Epithelial cell of esophagus (primary cell): Measurements from ENCODE around the gene GBF1.

Source experiments
- DNase-seq: peaks from one replicate; pipeline ENCODE4 v3.0.0; 2010; ENCODE audit warnings: low read depth
- H3K4me3 ChIP-seq: 2 replicates; pipeline ENCODE4 v1.5.1; 2011; ENCODE audit warnings: mild to moderate bottlenecking, low read length, control low read depth
- TF ChIP-seq, protein P1 (sequence below): IDR thresholded peaks from 2 replicates; pipeline ENCODE4 v1.5.1; 2011; ENCODE audit warnings: low read depth, mild to moderate bottlenecking, low read length, control low read depth, inconsistent platforms; ENCODE audit not compliant: insufficient read depth; ENCODE audit errors: missing control alignments

Gene GBF1

DNA sequence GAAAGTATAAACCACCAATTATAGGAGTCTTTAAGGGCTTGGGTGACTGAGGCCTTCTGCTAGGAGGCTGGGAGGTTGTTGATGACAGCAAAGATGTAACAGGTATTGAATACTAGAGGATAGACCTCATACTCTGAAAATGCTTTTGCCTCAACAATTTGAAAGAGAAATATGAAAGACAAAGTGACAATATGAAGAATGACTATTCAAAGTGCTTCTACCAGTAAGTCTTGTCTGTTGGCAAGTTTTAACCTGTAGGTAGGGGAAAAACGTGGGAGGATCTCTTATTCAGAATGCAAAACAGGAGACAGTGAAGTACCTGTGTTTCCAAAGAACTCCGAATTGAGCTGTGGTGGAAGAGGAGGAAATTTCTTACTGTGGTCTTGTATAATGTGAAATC is 38.2 kb downstream of the GBF1 start:
- peak; percentile 93 for DNase-seq
- TF ChIP-seq, protein P1, sequence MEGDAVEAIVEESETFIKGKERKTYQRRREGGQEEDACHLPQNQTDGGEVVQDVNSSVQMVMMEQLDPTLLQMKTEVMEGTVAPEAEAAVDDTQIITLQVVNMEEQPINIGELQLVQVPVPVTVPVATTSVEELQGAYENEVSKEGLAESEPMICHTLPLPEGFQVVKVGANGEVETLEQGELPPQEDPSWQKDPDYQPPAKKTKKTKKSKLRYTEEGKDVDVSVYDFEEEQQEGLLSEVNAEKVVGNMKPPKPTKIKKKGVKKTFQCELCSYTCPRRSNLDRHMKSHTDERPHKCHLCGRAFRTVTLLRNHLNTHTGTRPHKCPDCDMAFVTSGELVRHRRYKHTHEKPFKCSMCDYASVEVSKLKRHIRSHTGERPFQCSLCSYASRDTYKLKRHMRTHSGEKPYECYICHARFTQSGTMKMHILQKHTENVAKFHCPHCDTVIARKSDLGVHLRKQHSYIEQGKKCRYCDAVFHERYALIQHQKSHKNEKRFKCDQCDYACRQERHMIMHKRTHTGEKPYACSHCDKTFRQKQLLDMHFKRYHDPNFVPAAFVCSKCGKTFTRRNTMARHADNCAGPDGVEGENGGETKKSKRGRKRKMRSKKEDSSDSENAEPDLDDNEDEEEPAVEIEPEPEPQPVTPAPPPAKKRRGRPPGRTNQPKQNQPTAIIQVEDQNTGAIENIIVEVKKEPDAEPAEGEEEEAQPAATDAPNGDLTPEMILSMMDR = no peak
- H3K4me3 ChIP-seq = peak overlapping the region; percentile 28

- TF ChIP-seq, protein P1 = no peak
- peak overlapping the region; percentile 28 for H3K4me3 ChIP-seq
Measured at GRCh38 chr10:102283890-102284289, 38.6 kb downstream of the GBF1 start.

GRCh38 chr10:102284531-102284930 is 39.2 kb downstream of the GBF1 start:
- TF ChIP-seq, protein P1 = no peak
- peak; percentile 85 for DNase-seq
- no peak overlapping the region for H3K4me3 ChIP-seq

More at GRCh38 chr10:102283890-102284289, 38.6 kb downstream of the GBF1 start:
- DNase-seq = no peak

DNA sequence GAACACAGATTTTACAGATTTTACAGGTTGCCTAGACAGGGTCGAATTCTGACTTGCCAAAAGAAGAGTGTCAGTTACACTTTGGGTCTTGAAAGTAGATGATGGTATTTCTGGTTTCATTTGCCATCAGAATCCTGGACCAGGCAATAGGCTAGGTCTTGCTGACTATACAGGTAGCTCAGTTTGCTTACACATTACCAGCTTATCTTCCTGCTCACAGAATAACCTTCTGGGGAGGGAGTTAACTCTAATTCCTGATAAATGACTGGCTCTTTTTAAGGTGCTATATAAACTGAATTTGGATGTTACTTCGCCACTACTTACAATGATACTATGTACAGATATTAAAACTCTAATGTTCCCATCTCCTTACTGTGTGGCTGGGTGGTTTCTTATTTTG is 39.8 kb downstream of the GBF1 start:
- TF ChIP-seq, protein P1 = no peak
- DNase-seq = peak; percentile 48
- no peak overlapping the region for H3K4me3 ChIP-seq

DNA sequence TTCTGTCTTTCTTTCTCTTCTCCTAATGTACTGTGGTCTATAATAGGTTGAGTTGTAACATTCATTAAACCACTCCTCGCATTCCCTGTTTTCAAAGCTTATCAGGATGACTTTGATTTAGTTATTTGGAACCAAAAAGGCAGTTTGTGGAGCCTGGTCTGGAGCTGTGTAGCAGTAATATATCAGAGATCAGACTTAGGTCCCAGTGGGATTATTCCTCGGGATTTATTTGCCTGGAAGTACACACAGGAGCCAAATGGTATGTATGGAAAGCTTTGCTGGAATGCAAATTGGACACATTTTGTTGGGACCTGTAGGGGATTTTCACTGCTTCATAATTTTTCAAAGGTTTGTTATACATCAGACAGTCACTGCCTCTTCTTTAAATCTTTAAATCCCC is 40.9 kb downstream of the GBF1 start:
- no peak overlapping the region for H3K4me3 ChIP-seq
- TF ChIP-seq, protein P1 = no peak
- DNase-seq = no peak

DNA sequence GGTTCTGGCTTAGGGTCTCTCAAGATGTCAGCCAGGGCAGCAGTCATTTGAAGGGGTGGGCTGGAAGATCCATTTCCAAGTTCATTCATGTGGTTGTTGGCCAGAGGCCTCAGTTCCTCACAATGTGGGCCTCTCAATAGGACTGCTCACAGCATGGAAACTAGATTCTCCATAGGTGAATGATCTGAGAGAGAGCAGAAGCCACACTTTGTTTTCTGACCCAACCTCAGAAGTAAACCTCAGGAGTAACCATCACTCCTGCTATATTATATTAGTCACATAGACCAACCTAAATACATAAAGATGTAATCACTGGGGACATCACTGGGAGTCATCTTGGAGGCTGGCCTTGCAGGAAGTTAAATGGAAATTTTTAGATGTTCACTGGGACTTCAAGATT is 42.2 kb downstream of the GBF1 start:
- no peak overlapping the region for H3K4me3 ChIP-seq
- no peak for DNase-seq
- TF ChIP-seq, protein P1 = no peak

- DNase-seq = no peak
- H3K4me3 ChIP-seq = no peak overlapping the region
- TF ChIP-seq, protein P1 = no peak
Measured at GRCh38 chr10:102287991-102288390, 42.7 kb downstream of the GBF1 start.
